Measurements from ENCODE around the gene GPA33. TPM values are rescaled to one million over a fixed set of nuclear protein-coding genes. Genes with fewer than 3 reads are reported as not detected.

The GPA33 gene
- polyA plus RNA-seq, 1 of the 3 experiments (the other 2 are of a cell fraction): not detected

DNA sequence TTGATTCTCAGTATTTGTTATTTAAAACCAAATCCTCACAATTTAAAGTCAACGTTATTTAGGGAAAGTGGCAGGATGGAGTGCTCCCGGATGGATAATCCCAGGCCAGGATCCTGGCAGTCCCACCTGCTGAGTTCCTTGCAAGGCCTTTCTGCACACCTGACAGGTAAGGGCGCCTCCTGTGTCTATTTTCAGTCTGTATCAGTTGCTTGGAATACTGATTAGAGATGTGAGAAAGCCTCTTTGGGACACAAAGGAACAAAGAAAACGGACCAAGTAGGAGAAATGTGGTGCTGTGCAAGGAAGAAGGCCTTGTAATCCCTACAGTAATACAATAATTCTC, 15.9 kb upstream of the GPA33 start (continued):
- TF ChIP-seq, protein P1, sequence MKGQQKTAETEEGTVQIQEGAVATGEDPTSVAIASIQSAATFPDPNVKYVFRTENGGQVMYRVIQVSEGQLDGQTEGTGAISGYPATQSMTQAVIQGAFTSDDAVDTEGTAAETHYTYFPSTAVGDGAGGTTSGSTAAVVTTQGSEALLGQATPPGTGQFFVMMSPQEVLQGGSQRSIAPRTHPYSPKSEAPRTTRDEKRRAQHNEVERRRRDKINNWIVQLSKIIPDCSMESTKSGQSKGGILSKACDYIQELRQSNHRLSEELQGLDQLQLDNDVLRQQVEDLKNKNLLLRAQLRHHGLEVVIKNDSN (IDR thresholded peaks at IDR 0.05; ENCODE audit: borderline replicate concordance, low read depth): no peak
- TF ChIP-seq CHD2 (IDR thresholded peaks at IDR 0.05; ENCODE audit: low read length, partially characterized antibody): no peak
- TF ChIP-seq, protein P2, sequence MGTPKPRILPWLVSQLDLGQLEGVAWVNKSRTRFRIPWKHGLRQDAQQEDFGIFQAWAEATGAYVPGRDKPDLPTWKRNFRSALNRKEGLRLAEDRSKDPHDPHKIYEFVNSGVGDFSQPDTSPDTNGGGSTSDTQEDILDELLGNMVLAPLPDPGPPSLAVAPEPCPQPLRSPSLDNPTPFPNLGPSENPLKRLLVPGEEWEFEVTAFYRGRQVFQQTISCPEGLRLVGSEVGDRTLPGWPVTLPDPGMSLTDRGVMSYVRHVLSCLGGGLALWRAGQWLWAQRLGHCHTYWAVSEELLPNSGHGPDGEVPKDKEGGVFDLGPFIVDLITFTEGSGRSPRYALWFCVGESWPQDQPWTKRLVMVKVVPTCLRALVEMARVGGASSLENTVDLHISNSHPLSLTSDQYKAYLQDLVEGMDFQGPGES (IDR thresholded peaks at IDR 0.05; ENCODE audit: low read depth, low read length): no peak
- TF ChIP-seq EP300 (IDR thresholded peaks at IDR 0.05; ENCODE audit: borderline replicate concordance in 1 of 2, low read depth in 1 of 2, low read length in 1 of 2): no peak

DNA sequence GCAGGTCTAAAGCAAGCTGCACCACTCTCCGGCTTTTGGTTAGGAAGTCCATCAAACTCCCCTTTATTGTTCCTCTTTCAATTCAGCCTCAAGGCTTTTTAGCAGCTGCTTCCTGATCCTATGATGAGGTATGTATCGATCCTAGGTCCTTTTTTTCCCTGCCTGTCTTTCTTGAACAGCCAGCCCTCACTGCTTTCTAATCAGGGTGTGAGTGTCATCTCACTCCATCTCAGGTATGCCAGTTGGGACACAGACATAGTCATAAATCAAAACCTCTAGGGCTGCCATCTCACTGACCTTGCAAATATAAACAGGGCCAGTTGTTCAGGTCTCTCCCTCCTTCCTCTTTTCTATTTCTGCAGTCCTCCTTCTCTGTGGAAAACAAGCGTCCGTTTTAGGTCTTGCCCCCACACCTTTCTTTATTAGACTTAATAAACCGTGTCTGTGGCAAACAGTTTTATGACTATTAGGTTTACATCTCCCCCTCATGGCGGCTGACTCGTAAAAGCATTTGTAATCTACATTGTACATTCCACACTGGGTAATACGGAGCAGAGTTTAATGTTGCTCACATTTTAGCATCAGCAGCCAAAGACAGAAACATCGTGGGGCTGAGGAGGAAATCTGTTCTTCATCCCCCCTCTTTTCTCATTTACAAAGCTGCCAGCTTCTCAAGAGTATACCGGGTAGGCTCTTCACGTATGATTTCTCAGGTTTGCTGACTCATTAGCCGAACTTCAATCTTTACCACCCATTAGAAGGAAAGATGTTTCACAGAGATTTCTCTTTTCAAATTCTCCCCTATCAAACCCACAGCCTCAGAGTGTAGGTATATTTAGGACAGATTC, 15.3 kb upstream of the GPA33 start:
- H2AFZ ChIP-seq (ENCODE audit: low read depth): no peak overlapping the region
- CTCF ChIA-PET: no interaction called here

More for the DNA sequence above, 15.3 kb upstream of the GPA33 start:
- Histone ChIP-seq H3K9me2 (no peaks in the 10 kb centered on the region), H3K4me3 (ENCODE audit: low read depth in 2 of 2, low read length in 1 of 2) (no peak overlapping the region), H3K9ac (no peak overlapping the region), H3K4me2 (no peak overlapping the region), H3K36me3 (replicated peaks in 1 of 2; ENCODE audit: control insufficient read depth in 1 of 2, insufficient read depth in 2 of 2, low read length in 1 of 2) (no peaks in the 10 kb centered on the region), H4K20me1 (ENCODE audit: insufficient read depth) (no peaks in the 10 kb centered on the region), H3K4me1 (ENCODE audit: control insufficient read depth in 1 of 2, insufficient read depth in 2 of 2, low read depth in 1 of 2, low read length in 1 of 2) (no peaks in the 10 kb centered on the region), H3F3A (replicated peaks; ENCODE audit: insufficient read depth) (no peaks in the 10 kb centered on the region), H3K27me3 (ENCODE audit: insufficient read depth) (no peaks in the 10 kb centered on the region), H3K9me3 (no peaks in the 10 kb centered on the region), H3K79me2 (ENCODE audit: insufficient read depth) (no peaks in the 10 kb centered on the region), H3K27ac (ENCODE audit: low read depth in 2 of 2, low read length in 1 of 2) (no peak overlapping the region)
- DNase-seq: no peak
- WGBS (ENCODE audit: low lambda C conversion rate): 56% methylated on average over 12 of the region's 12 CpGs
- TF ChIP-seq SMC3 (IDR thresholded peaks at IDR 0.05; ENCODE audit: low read depth, low read length) (no peak), FOXJ3 (CRISPR knock-in tag; IDR thresholded peaks at IDR 0.05) (no peak), TEAD4 (IDR thresholded peaks at IDR 0.05; ENCODE audit: borderline replicate concordance, insufficient read depth) (no peak), GABPA (IDR thresholded peaks at IDR 0.05; ENCODE audit: low read depth) (no peak), NRF1 (IDR thresholded peaks at IDR 0.05; ENCODE audit: low read depth, low read length) (no peak), EZH2phosphoT487 (IDR thresholded peaks at IDR 0.05; ENCODE audit: borderline replicate concordance, low read depth) (no peak), RCOR1 (IDR thresholded peaks at IDR 0.05; ENCODE audit: low read length) (no peak), EP300 (IDR thresholded peaks at IDR 0.05; ENCODE audit: borderline replicate concordance in 1 of 2, low read depth in 1 of 2, low read length in 1 of 2) (no peak), SIN3A (IDR thresholded peaks at IDR 0.05; ENCODE audit: borderline replicate concordance, low read depth, low read length) (no peak), RFX5 (IDR thresholded peaks at IDR 0.05; ENCODE audit: low read length) (no peak), ELF1 (IDR thresholded peaks at IDR 0.05) (no peak), TAF1 (IDR thresholded peaks at IDR 0.05; ENCODE audit: borderline replicate concordance, low read depth, low read length) (no peak), POLR2AphosphoS5 (IDR thresholded peaks at IDR 0.05; ENCODE audit: low read depth, low read length) (no peak)
- TF ChIP-seq, protein P2 (IDR thresholded peaks at IDR 0.05; ENCODE audit: low read depth, low read length): no peak
- TF ChIP-seq, protein P3, sequence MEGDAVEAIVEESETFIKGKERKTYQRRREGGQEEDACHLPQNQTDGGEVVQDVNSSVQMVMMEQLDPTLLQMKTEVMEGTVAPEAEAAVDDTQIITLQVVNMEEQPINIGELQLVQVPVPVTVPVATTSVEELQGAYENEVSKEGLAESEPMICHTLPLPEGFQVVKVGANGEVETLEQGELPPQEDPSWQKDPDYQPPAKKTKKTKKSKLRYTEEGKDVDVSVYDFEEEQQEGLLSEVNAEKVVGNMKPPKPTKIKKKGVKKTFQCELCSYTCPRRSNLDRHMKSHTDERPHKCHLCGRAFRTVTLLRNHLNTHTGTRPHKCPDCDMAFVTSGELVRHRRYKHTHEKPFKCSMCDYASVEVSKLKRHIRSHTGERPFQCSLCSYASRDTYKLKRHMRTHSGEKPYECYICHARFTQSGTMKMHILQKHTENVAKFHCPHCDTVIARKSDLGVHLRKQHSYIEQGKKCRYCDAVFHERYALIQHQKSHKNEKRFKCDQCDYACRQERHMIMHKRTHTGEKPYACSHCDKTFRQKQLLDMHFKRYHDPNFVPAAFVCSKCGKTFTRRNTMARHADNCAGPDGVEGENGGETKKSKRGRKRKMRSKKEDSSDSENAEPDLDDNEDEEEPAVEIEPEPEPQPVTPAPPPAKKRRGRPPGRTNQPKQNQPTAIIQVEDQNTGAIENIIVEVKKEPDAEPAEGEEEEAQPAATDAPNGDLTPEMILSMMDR (IDR thresholded peaks at IDR 0.05): no peak
- TF ChIP-seq, protein P4, sequence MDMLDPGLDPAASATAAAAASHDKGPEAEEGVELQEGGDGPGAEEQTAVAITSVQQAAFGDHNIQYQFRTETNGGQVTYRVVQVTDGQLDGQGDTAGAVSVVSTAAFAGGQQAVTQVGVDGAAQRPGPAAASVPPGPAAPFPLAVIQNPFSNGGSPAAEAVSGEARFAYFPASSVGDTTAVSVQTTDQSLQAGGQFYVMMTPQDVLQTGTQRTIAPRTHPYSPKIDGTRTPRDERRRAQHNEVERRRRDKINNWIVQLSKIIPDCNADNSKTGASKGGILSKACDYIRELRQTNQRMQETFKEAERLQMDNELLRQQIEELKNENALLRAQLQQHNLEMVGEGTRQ (IDR thresholded peaks at IDR 0.05; ENCODE audit: borderline replicate concordance, low read depth, low read length): no peak
- POLR2A ChIA-PET: no interaction called here

All from SK-N-SH (cell line).